ENCODE results near the gene DNA2. TPM values are rescaled to one million over a fixed set of nuclear protein-coding genes. Genes with fewer than 3 reads are reported as not detected.

DNA2 gene
- total RNA-seq, 1 experiment from 2014 or later, result 43.4 TPM

DNA sequence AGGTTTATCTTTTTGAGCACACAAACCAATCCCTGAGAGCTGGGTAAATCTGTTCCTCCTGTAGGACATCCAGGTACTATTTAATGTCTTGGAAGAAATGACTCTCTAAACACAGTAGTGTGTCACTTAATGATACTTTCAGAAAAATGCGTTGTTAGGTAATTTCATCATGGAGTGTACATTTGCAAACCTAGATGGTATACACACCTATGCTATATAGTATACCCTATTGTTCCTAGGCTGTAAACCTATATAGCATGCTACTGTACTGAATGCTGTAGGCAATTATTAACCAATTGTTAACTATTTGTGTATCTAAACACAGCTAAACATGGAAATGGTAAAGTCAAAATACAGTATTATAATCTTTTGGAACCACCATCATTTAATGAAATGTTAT, 74.8 kb downstream of the DNA2 start:
- H3K79me2 ChIP-seq (ENCODE audit: insufficient read depth, low read length), result no peaks in the 10 kb centered on the region
- H3K9me3 Mint-ChIP-seq, result no peaks in the 10 kb centered on the region
- no peak overlapping the region for H2BK12ac ChIP-seq (ENCODE audit: insufficient read length, low read depth, low read length)
- no peaks in the 10 kb centered on the region for H4K20me1 ChIP-seq (ENCODE audit: control insufficient read depth, insufficient read depth, insufficient read length)
- WGBS (ENCODE audit: extremely low coverage, insufficient read length, low lambda C conversion rate), result no CpG with 5 or more reads among the region's 1 CpG
- H2BK20ac ChIP-seq (ENCODE audit: low read depth, low read length, poor library complexity, severe bottlenecking), result no peak overlapping the region
- no peak overlapping the region for H4K5ac ChIP-seq (ENCODE audit: insufficient read length, low read depth, low read length)
- H3K23ac ChIP-seq (ENCODE audit: insufficient read length, low read depth, low read length), result no peak overlapping the region
- H3K18ac ChIP-seq (ENCODE audit: insufficient read length, low read depth, low read length), result no peak overlapping the region
- no peak overlapping the region for H2AFZ ChIP-seq (ENCODE audit: low read length)
- H2BK120ac ChIP-seq (ENCODE audit: low read depth, low read length, poor library complexity, severe bottlenecking), result no peak overlapping the region
- no peak overlapping the region for H3T11ph ChIP-seq (ENCODE audit: low read length)
- DNase-seq, result no peak
- H2BK15ac ChIP-seq (ENCODE audit: low read depth, low read length), result no peak overlapping the region
- H3K36me3 Mint-ChIP-seq (ENCODE audit: insufficient read depth in 1 of 3, low read depth in 3 of 3), result peaks cover 14 to 51% (median 50%) of the 10 kb centered on the region in 3 experiments
- no peak overlapping the region for H2AK5ac ChIP-seq (ENCODE audit: insufficient read length, low read length)
- H3K9me3 ChIP-seq (ENCODE audit: control insufficient read depth, low read depth, low read length), result no peaks in the 10 kb centered on the region
- H4K91ac ChIP-seq (ENCODE audit: insufficient read length, low read depth, low read length), result no peak overlapping the region
- H3K9ac ChIP-seq (ENCODE audit: extremely low read depth, insufficient read length, low read length), result no peak overlapping the region
- no peaks in the 10 kb centered on the region for H3K27me3 ChIP-seq (ENCODE audit: insufficient read depth, low read length)
- H3K4me3 Mint-ChIP-seq, result no peak overlapping the region
- no peaks in the 10 kb centered on the region for H3K23me2 ChIP-seq (ENCODE audit: insufficient read length, low read depth, low read length, poor library complexity, severe bottlenecking)
- H3K27ac Mint-ChIP-seq, result no peak overlapping the region
- H2BK5ac ChIP-seq (ENCODE audit: insufficient read length, low read length), result no peak overlapping the region
- TF ChIP-seq CTCF (conservative IDR thresholded peaks at IDR 0.05), result no peak
- H3K79me1 ChIP-seq (ENCODE audit: insufficient read depth, low read depth, low read length, poor library complexity, severe bottlenecking), result no peaks in the 10 kb centered on the region
- no peak overlapping the region for H3K4me2 ChIP-seq (ENCODE audit: insufficient read depth, insufficient read length, low read length)
- no peaks in the 10 kb centered on the region; the same call in 1 of the 2 replicates for H3K27me3 Mint-ChIP-seq (ENCODE audit: low read depth)
- no peak overlapping the region for H3K14ac ChIP-seq (ENCODE audit: insufficient read depth, low read length)
- no peak overlapping the region for H3K4ac ChIP-seq (ENCODE audit: low read depth, low read length)
- H3K4me1 Mint-ChIP-seq, result no peaks in the 10 kb centered on the region
- H4K8ac ChIP-seq (replicated peaks; ENCODE audit: insufficient read length, low read depth, low read length), result no peak overlapping the region
- no peak overlapping the region for H3K27ac ChIP-seq (ENCODE audit: insufficient read length, low read depth, low read length)
- no peaks in the 10 kb centered on the region for H3K4me1 ChIP-seq (ENCODE audit: insufficient read depth, low read length)
- no peak overlapping the region for H3K56ac ChIP-seq (ENCODE audit: insufficient read length, low read depth, low read length)

Data from H9 (cell line).